Measurements from ENCODE around the gene RIC3. TPM values are rescaled to one million over a fixed set of nuclear protein-coding genes. Genes with fewer than 3 reads are reported as not detected.

Gene RIC3
- total RNA-seq, 2 donors from 2014 or later, result 17.2 to 17.8 TPM

DNA sequence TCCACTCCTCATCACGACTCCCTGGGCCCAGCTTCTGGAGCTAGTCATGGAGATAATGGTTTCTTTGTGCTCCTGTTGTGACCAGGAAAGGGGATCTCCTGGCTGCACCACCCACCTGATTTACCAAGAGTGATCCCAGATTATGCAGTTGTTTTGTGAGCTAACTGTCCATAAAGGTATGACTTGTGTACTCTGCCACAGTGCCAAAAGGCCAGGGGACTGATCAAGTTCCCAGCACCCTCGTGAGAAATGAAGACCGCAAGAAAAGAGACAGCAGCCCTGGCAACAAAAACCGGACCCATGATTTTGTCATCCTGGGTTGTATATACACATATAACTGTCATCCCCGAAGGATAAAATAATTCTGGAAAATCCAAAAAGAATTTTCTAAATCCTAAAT, 61.2 kb downstream of the RIC3 start:
- no peak overlapping the region for H3K4me3 Mint-ChIP-seq
- H3K4me1 Mint-ChIP-seq (ENCODE audit: low read depth), result no peaks in the 10 kb centered on the region
- no peaks in the 10 kb centered on the region for H3K36me3 Mint-ChIP-seq (ENCODE audit: insufficient read depth in 2 of 2)
- no peak for DNase-seq
- no peak for ATAC-seq (replicated peaks in 1 of 2)
- no peaks in the 10 kb centered on the region for H3K27me3 Mint-ChIP-seq (ENCODE audit: low read depth)
- no peaks in the 10 kb centered on the region for H3K9me3 Mint-ChIP-seq
- H3K27ac Mint-ChIP-seq, result no peak overlapping the region

DNA sequence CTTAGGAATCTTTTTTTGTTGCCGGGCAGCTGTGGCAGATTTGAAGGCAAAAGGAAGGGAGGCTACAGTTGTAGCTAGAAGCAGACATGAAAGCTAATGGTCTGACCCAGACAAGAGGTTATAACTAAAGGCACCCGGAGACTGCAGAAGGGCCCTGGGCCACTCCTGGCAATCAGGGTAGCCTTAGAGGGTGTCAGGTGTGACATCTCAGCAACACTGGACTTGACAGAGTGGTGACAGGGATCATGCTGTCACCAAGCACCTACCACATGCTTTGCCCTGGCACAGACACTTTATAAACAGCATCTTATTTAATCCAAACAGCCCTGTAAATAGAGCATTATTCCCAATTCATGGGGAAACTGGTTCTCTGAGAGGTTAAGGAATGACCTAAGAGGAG, 62.1 kb downstream of the RIC3 start:
- ATAC-seq (replicated peaks in 1 of 2), result no peak
- no peaks in the 10 kb centered on the region for H3K36me3 Mint-ChIP-seq (ENCODE audit: insufficient read depth in 2 of 2)

DNA sequence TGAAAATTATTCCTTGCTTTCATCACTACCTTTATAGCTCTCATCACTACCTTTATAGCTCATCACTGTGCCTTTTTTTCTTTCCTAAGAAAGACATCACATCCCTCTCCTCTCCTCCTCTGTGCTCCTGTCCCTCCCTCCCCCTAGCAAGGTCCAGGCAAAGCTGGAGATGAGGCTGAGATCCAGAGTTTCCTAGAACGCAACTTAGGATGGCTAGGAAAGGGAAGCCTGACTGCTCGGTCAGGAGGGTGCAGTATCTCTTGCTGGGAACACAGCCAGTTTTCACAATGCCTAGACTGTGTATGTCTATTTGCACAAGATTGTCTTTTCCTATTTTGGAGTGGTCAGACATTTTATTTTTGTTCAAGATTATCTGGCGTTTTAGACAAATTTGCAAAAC, 63.2 kb downstream of the RIC3 start:
- H3K4me1 Mint-ChIP-seq (ENCODE audit: low read depth), result no peaks in the 10 kb centered on the region
- H3K27me3 Mint-ChIP-seq (ENCODE audit: low read depth), result no peaks in the 10 kb centered on the region
- H3K36me3 Mint-ChIP-seq (ENCODE audit: insufficient read depth in 2 of 2), result no peaks in the 10 kb centered on the region
- H3K4me3 Mint-ChIP-seq, result no peak overlapping the region
- H3K27ac Mint-ChIP-seq, result no peak overlapping the region
- H3K9me3 Mint-ChIP-seq, result no peaks in the 10 kb centered on the region
- ATAC-seq (replicated peaks in 1 of 2) (no peak), DNase-seq (no peak)

More for the DNA sequence above, 62.1 kb downstream of the RIC3 start:
- DNase-seq, result no peak
- no peak overlapping the region for H3K4me3 Mint-ChIP-seq
- no peak overlapping the region for H3K27ac Mint-ChIP-seq
- H3K9me3 Mint-ChIP-seq, result no peaks in the 10 kb centered on the region
- no peaks in the 10 kb centered on the region for H3K4me1 Mint-ChIP-seq (ENCODE audit: low read depth)
- H3K27me3 Mint-ChIP-seq (ENCODE audit: low read depth), result no peaks in the 10 kb centered on the region

DNA sequence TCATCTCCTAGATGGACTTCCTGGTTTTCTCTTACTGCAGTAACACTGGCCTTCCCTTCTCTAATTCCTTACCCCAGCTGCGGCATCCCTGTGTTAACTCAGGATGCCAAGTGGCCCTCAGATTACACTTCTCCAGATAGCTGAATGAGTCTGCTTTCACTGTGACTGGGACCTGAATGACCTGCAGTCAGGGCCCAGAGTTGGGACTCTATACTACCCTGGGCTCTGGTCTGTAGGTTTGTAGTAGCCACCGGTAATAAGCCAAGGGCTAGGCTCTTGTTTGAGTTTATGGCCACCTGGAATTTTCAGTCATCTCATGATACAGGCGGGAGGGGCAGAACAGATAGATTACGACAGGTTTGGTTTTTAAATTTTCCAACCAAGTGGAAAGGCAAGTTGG, 63.7 kb downstream of the RIC3 start:
- Mint-ChIP-seq H3K27me3 (ENCODE audit: low read depth) (no peaks in the 10 kb centered on the region), H3K9me3 (no peaks in the 10 kb centered on the region), H3K36me3 (ENCODE audit: insufficient read depth in 2 of 2) (no peaks in the 10 kb centered on the region), H3K27ac (no peak overlapping the region), H3K4me1 (ENCODE audit: low read depth) (no peaks in the 10 kb centered on the region), H3K4me3 (no peak overlapping the region)
- DNase-seq (no peak), ATAC-seq (replicated peaks in 1 of 2) (no peak)

GRCh38 chr11:8103909-8104308, 64.9 kb downstream of the RIC3 start:
- Mint-ChIP-seq H3K9me3 (no peaks in the 10 kb centered on the region), H3K4me3 (no peak overlapping the region), H3K4me1 (ENCODE audit: low read depth) (no peaks in the 10 kb centered on the region), H3K36me3 (ENCODE audit: insufficient read depth in 2 of 2) (no peaks in the 10 kb centered on the region), H3K27me3 (ENCODE audit: low read depth) (no peaks in the 10 kb centered on the region), H3K27ac (no peak overlapping the region)
- DNase-seq (no peak), ATAC-seq (replicated peaks in 1 of 2) (no peak)

- ATAC-seq (replicated peaks in 1 of 2) (no peak), DNase-seq (no peak)
- Mint-ChIP-seq H3K4me3 (no peak overlapping the region), H3K4me1 (ENCODE audit: low read depth) (no peaks in the 10 kb centered on the region), H3K36me3 (ENCODE audit: insufficient read depth in 2 of 2) (no peaks in the 10 kb centered on the region), H3K27ac (no peak overlapping the region), H3K9me3 (no peaks in the 10 kb centered on the region), H3K27me3 (ENCODE audit: low read depth) (no peaks in the 10 kb centered on the region)
Measured at GRCh38 chr11:8102965-8103364, 65.9 kb downstream of the RIC3 start.

DNA sequence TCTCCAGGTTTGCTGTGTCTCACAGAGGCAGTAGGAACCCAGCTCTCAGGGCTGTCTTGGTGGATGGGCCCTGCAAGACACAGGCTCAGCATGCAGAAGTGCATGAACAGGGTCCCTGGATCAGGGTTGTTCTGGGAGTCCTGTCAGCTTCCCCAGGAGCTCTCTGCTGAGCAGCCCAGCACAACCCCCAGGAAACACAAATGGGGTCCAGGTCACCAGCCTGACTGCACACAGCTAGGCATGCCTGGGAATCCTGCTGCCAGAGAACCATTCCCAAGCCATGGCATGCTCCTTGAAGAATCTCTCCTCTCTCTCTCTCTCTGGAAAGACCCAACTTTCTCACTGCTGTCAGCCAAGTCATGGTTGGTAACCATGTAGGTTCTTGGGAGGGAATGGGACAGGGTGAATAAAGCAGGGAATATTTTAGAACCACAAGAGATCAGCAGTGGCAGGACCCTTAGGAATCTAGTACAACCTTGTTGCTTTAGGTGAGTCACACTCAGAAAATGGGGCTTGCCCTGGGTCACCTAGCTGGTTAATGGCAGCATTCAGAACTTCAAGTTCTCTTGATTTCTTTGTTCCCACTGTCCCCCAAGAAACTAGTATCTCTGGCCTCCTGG, 66.4 kb downstream of the RIC3 start:
- H3K4me1 Mint-ChIP-seq (ENCODE audit: low read depth), result no peaks in the 10 kb centered on the region
- H3K27me3 Mint-ChIP-seq (ENCODE audit: low read depth), result no peaks in the 10 kb centered on the region
- no peaks in the 10 kb centered on the region for H3K9me3 Mint-ChIP-seq
- ATAC-seq (replicated peaks in 1 of 2) (no peak), DNase-seq (no peak)
- H3K4me3 Mint-ChIP-seq, result no peak overlapping the region
- no peaks in the 10 kb centered on the region for H3K36me3 Mint-ChIP-seq (ENCODE audit: insufficient read depth in 2 of 2)
- no peak overlapping the region for H3K27ac Mint-ChIP-seq

GRCh38 chr11:8101421-8101820, 67.4 kb downstream of the RIC3 start:
- no peak overlapping the region for H3K27ac Mint-ChIP-seq
- H3K36me3 Mint-ChIP-seq (ENCODE audit: insufficient read depth in 2 of 2), result no peaks in the 10 kb centered on the region
- no peaks in the 10 kb centered on the region for H3K4me1 Mint-ChIP-seq (ENCODE audit: low read depth)
- no peaks in the 10 kb centered on the region for H3K27me3 Mint-ChIP-seq (ENCODE audit: low read depth)
- H3K4me3 Mint-ChIP-seq, result no peak overlapping the region
- DNase-seq (no peak), ATAC-seq (replicated peaks in 1 of 2) (no peak)
- H3K9me3 Mint-ChIP-seq, result no peaks in the 10 kb centered on the region

GRCh38 chr11:8100605-8101004, 68.2 kb downstream of the RIC3 start:
- Mint-ChIP-seq H3K4me1 (ENCODE audit: low read depth) (no peaks in the 10 kb centered on the region), H3K36me3 (ENCODE audit: insufficient read depth in 2 of 2) (no peaks in the 10 kb centered on the region), H3K9me3 (no peaks in the 10 kb centered on the region), H3K27ac (no peak overlapping the region), H3K27me3 (ENCODE audit: low read depth) (no peaks in the 10 kb centered on the region), H3K4me3 (no peak overlapping the region)
- no peak for DNase-seq
- no peak for ATAC-seq (replicated peaks in 1 of 2)

DNA sequence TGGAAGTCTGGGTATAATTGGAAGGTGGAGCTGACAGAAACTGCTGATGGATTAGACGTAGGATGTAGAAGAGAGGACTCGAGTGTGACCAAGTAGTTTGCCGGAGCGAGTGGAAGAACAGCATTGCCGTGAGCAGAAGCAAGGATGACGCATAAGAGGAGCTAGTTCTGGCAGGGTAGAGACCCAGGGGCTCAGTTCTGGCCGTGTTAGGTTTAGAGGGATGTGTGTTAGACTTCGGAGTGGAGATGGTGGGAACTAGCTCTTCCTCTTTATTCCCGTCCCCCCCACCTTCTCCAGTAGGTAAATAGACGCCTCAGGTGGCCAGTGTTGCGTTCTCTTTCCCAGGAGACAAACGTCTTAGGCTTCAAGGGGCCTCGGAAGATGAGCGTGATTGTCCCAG, 68.7 kb downstream of the RIC3 start:
- H3K27me3 Mint-ChIP-seq (ENCODE audit: low read depth), result no peaks in the 10 kb centered on the region
- H3K36me3 Mint-ChIP-seq (ENCODE audit: insufficient read depth in 2 of 2), result no peaks in the 10 kb centered on the region
- H3K9me3 Mint-ChIP-seq, result no peaks in the 10 kb centered on the region
- no peak for ATAC-seq (replicated peaks in 1 of 2)
- no peak overlapping the region for H3K4me3 Mint-ChIP-seq
- no peak overlapping the region for H3K27ac Mint-ChIP-seq
- no peak for DNase-seq
- H3K4me1 Mint-ChIP-seq (ENCODE audit: low read depth), result no peaks in the 10 kb centered on the region

- DNase-seq (peak; percentile 65 to 71), ATAC-seq (replicated peaks in 1 of 2) (peak; percentile 65 to 66)
- H3K36me3 Mint-ChIP-seq (ENCODE audit: insufficient read depth in 2 of 2), result no peaks in the 10 kb centered on the region
- H3K27me3 Mint-ChIP-seq (ENCODE audit: low read depth), result no peaks in the 10 kb centered on the region
- no peak overlapping the region for H3K4me3 Mint-ChIP-seq
- no peak overlapping the region for H3K27ac Mint-ChIP-seq
- no peaks in the 10 kb centered on the region for H3K4me1 Mint-ChIP-seq (ENCODE audit: low read depth)
- no peaks in the 10 kb centered on the region for H3K9me3 Mint-ChIP-seq
Measured at GRCh38 chr11:8099291-8099899, 69.4 kb downstream of the RIC3 start.

DNA sequence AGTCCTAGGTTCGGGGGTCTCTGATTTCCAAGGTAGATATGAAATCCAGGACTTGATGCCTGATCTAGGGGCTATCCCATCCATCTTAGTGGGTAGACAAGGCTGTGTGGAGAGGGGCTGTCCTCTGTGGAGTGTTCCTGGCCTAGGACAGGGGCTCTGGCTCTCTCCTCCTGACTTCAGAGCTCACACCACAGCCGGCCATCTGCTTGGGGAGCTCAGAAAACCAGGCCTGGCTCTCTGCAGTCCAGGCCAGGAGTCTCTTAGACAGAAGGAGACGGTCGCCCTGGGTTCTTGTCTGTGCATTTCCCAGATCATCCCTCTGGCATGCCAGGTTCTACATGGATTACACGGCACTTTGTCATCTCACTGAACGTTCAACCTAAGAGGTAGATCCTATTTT, 69.9 kb downstream of the RIC3 start:
- H3K4me1 Mint-ChIP-seq (ENCODE audit: low read depth), result no peaks in the 10 kb centered on the region
- DNase-seq, result no peak
- no peak for ATAC-seq (replicated peaks in 1 of 2)
- H3K27ac Mint-ChIP-seq, result no peak overlapping the region
- no peaks in the 10 kb centered on the region for H3K36me3 Mint-ChIP-seq (ENCODE audit: insufficient read depth in 2 of 2)
- H3K4me3 Mint-ChIP-seq, result no peak overlapping the region
- H3K9me3 Mint-ChIP-seq, result no peaks in the 10 kb centered on the region
- H3K27me3 Mint-ChIP-seq (ENCODE audit: low read depth), result no peaks in the 10 kb centered on the region

- no peaks in the 10 kb centered on the region for H3K9me3 Mint-ChIP-seq
- DNase-seq (no peak), ATAC-seq (replicated peaks in 1 of 2) (no peak)
Measured at GRCh38 chr11:8098361-8098760, 70.5 kb downstream of the RIC3 start.

GRCh38 chr11:8097926-8098325, 70.9 kb downstream of the RIC3 start:
- H3K4me3 Mint-ChIP-seq, result no peak overlapping the region
- no peaks in the 10 kb centered on the region for H3K4me1 Mint-ChIP-seq (ENCODE audit: low read depth)
- H3K9me3 Mint-ChIP-seq, result no peaks in the 10 kb centered on the region
- DNase-seq, result no peak
- no peak for ATAC-seq (replicated peaks in 1 of 2)
- H3K36me3 Mint-ChIP-seq (ENCODE audit: insufficient read depth in 2 of 2), result no peaks in the 10 kb centered on the region
- no peaks in the 10 kb centered on the region for H3K27me3 Mint-ChIP-seq (ENCODE audit: low read depth)
- no peak overlapping the region for H3K27ac Mint-ChIP-seq

More at GRCh38 chr11:8098361-8098760, 70.5 kb downstream of the RIC3 start:
- Mint-ChIP-seq H3K4me1 (ENCODE audit: low read depth) (no peaks in the 10 kb centered on the region), H3K36me3 (ENCODE audit: insufficient read depth in 2 of 2) (no peaks in the 10 kb centered on the region), H3K27ac (no peak overlapping the region), H3K27me3 (ENCODE audit: low read depth) (no peaks in the 10 kb centered on the region), H3K4me3 (no peak overlapping the region)

Data from activated T-cell treated with anti-CD3 and anti-CD28 coated beads, Interleukin-2, amount 50 U/mL, for 72 hours (primary cell).